Stimulated activated CD4-positive, alpha-beta T cell treated with anti-CD3 and anti-CD28 coated beads, Interleukin-12 subunit alpha, Interleukin-12 subunit beta, amount 100 ng/mL, for 24 hours (primary cell): ENCODE results near the gene JAM3.

Experiments
- DNase-seq, 2 experiments: peaks; one replicate each; pipeline ENCODE4 v3.0.0-alpha.2; 2020; ENCODE audit warnings: low read depth in 2 of 2

Gene JAM3

GRCh38 chr11:134039726-134040385, 29.0 kb upstream of the JAM3 start:
- no peak for DNase-seq

DNA sequence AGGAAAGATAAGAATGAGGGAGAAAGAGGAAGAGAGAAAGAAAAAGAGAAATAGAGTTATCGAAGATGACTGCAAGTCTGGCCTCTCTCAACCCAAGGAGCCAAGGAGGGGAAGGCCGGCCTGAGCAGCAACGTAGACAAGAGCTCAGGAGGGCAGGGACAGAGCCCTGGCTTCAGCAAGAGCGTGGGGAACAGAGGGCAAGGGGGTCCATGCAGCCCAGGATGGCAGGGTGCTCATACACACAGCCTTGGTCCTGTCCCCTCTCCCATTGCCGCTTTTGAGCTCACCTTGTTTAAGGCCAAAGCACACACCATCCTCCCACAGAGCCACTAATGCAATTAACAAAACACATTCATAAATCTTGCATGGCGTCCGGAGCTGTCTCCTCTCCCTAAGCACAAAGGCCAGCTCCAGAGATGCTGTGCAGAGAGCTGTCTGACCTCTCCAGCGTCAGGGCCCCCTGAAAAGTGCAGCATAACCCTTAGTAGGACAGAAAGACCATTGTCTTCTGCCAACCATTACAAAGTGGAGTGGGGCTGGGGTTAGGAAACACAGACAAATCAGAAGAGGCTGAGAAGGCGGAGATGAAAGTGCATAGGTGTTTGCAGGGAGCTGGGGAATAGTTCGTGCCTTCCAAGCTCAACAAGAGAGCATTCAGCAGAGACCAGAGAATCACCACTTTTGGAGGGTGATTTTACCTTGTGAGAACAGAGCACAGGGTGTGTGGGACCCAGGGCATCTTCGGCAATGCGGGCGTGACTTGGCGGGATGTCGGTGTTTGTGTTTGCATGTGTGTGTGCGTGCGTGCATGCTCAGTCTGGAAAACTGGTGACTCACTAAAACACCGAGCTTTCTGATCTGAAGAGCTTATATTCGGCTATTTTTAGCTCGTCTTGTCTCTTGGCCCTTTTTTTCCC, 28.2 kb upstream of the JAM3 start:
- no peak for DNase-seq

DNA sequence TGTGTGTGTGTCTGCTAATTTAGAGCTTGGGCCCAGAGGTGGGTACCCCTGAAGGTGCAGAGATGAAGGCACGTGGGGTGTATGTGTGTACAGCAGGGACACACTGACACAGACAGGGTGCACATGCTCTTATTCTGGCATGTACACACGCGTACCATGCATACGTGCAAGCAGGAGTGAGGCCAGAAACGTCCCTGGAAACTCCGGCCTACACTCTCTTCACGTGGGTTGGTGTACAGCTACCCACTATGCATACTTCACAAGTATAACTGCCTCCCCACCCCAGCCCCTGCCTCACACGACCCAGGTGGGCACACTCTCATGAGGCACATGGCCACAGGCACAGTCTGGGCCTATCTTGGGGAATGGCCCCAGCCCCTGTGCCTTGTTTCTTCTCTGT, 27.5 kb upstream of the JAM3 start:
- no peak for DNase-seq

DNA sequence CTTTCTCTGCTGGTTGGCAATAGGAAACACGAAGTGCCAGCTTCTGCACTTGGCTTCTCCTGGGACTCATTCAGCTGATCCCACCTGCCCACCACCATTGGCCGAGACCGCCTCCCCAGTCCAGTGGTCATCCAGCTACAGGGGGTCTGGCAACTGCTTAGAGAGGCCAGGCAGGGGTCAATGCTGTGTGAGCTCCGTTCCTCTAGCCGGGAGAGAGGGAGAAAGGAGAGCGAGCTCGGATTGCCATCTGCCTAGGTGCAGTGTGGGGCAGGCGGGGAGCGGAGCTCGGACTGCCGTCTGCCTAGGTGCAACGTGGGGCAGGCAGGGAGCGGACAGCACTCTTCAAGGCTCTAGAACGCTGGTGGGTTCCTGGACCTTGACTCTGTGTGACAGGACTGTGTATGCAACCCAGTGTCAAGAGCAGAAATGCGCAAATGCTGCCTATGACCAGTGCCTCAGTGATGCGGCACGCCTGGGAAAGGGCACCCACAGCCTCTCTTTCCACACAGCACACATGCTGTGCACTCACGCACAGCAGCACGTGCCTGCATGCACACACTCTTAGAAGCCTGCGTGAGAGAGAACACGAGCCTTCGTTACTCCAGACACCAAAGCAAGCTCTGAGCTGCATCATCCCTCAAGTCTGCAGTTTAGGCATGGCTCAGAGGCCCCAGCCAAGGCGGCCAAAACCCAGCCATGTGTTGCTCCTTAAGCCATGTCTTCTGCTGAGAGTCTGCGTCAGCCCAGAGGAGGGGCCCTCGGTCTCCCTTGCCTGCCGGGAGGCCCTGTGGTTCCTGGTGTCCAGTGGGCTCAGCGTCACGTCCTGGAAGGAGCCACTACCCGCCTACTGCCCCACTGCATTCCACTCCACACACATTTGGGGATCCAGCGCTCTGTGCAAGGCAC, 26.8 kb upstream of the JAM3 start:
- DNase-seq = no peak

GRCh38 chr11:134043821-134044420, 25.0 kb upstream of the JAM3 start:
- DNase-seq = no peak

DNA sequence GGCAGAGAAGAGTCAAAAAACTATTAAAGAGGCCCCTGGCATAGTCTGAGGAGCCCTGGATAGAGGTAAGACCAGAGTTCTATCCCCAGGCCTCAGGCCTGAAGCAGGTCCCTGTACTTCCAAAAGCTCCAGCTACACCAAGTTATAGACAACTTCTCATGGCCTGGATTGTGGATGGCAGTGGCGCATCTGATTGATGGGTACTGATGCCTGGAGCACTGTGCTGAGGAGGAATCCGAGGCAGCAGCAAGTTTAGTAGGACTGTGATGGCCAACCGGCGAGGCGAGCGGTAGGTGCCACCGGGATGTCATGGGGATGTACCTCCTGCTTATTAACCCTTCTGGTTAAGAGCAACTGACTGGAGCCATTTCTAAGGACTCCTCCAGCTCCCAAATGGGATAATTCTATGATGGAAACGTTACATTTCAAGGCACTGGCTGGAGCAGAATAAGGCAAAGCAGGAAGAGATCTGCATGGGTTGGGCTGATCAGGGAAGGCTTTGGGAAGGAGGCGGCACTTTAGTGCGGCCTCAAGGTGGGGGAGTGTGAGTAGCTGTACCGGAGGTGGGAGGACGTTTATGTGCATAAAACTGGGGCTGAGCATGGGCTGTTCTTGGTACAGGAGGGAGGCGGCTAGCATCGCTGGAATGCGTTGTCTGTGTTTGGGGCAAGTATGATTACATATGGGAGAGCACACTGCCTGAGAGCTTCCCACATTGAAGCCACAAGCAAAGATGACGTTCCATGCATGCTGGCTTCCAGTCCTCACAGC, 24.2 kb upstream of the JAM3 start:
- no peak for DNase-seq

- no peak for DNase-seq
Observed at GRCh38 chr11:134045799-134046635, 22.9 kb upstream of the JAM3 start.

DNA sequence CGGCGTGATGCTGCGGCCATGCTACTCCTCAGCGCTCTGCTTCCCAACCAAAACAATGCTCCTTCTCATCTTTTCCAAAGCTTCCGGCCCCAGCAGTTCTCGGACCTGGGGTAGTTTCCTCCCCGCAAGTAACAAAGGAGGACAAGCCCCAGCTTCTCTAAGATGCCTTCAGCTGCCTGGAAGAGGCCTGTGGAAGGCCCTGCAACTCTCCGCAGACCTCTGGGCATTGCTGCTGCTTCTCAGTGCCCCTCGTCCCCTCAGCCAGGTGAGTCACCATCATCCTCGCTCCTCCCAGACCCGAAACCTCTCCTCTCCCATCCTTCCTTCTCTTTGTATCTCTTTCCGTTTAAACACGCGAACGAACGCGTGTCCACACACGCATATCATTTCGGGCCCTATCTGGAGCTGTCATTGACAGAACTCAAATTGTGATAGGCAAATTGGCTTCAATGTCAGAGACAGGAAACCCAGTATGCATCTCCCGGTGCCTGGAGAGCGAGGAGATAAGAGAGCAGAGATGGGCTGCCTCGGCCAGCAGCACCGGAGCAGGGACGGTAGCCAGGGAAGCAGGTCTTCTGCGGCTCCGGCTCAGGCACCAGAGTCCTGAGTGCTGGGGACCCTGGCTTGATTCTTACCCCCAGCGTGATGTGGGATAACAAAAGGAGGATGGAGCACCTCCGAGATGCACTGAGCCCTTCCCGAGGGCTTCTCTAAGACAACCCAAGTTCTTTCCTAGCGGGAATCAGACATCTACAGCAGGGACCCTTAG, 22.0 kb upstream of the JAM3 start:
- no peak for DNase-seq

GRCh38 chr11:134047586-134047999, 21.3 kb upstream of the JAM3 start:
- DNase-seq = no peak

DNA sequence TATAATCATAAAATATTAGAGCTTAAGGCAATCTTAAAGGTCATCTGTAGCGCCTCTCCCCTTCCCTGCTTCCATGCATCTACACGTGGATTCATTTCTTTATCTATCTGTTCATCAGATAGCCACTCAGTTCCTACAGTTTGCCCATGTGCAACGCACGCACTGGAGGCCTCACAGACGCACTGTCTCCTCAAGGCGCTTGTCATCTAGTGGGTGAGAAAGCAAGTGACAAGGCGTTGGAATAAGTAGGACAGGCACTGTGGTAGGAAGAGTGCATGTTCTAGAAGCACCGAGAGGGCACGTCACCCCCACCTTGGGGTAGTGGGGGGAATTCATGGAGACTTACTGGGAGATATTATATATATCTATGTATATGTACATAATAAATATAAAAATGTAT, 20.8 kb upstream of the JAM3 start:
- no peak for DNase-seq

- DNase-seq = no peak
Observed at GRCh38 chr11:134049303-134049702, 19.6 kb upstream of the JAM3 start.

- peak; percentile 47 to 59 for DNase-seq
Observed at GRCh38 chr11:134050541-134051383, 18.1 kb upstream of the JAM3 start.

DNA sequence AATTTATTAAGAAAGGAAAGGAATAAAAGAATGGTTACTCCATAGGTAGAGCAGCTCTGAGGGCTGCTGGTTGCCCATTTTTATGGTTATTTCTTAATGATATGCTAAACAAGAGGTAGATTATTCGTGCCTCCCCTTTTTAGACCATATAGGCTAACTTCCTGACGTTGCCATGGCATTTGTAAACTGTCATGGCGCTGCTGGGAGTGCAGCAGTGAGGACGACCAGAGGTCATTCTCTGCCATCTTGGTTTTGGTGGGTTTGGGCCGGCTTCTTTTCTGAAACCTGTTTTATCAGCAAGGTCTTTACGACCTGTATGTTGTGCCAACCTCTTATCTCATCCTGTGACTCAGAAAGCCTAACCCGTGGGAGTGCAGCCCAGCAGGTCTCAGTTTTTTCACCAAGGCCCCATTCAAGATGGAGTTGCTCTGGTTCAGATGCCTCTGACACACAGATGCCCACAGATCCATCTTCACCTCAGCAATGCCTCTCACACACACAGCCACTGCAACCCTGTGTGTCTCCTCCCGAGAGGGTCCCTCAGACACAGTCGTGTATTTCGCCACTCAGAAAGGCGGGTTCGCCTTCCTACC, 16.4 kb upstream of the JAM3 start:
- DNase-seq = no peak

- no peak for DNase-seq
Observed at GRCh38 chr11:134052988-134053945, 15.6 kb upstream of the JAM3 start.

GRCh38 chr11:134055029-134055428, 13.8 kb upstream of the JAM3 start:
- DNase-seq = no peak

DNA sequence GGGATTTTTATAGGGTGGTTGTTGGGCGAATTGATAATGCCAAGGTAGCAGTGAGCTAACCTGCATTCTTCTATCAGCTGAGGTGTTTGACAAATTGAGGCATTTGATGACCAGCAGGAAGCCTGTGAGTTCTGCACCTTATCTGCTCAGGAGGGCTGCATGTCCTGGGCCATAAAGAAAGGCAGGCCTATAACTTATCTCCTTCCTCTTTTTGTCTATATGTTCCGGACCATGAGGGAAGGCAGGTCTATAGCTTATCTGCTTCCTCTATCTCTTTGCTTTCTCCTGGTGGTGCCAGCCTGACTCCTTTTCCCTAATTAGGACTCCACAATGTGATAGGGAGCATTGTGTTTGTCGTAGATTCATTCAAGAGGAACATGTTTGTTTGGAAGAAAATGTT, 8.6 kb upstream of the JAM3 start:
- no peak for DNase-seq
